K562 (cell line): ENCODE results near the gene ADORA3. TPM values are rescaled to one million over a fixed set of nuclear protein-coding genes. Genes with fewer than 3 reads are reported as not detected.

Experiments
- ASH1L ChIP-seq: fragments of 450-650 bp; IDR thresholded peaks from 2 replicates; pipeline ENCODE4 v1.6.1; 2018; ENCODE audit warnings: borderline replicate concordance, mild to moderate bottlenecking, low read depth; ENCODE audit not compliant: partially characterized antibody
- ATF3 ChIP-seq, 2 experiments: fragments of 450-650 bp in 1 of 2; sonication (generic) in 1 of 2; formaldehyde crosslinking in 1 of 2; IDR thresholded peaks in 1 of 2; conservative IDR thresholded peaks in 1 of 2; 2 replicates each; pipeline versions ENCODE4 v1.6.1 to v1.8.1; 2016 to 2023; ENCODE audit warnings: mild to moderate bottlenecking in 2 of 2, moderate library complexity in 2 of 2, inconsistent platforms in 1 of 2, missing genetic modification reagents in 1 of 2
- BRD9 ChIP-seq: fragments of 450-650 bp; IDR thresholded peaks from 2 replicates; pipeline ENCODE4 v1.6.1; 2018; ENCODE audit warnings: low read depth; ENCODE audit not compliant: partially characterized antibody
- CBX2 ChIP-seq: fragments of 200-600 bp; sonication (generic); IDR thresholded peaks from one replicate; pipeline ENCODE4 v1.6.1; 2012; ENCODE audit warnings: mild to moderate bottlenecking, low read length, inconsistent platforms; ENCODE audit not compliant: insufficient read depth, poor library complexity, severe bottlenecking
- CSDE1 ChIP-seq, 2 experiments: fragments of 450-650 bp; IDR thresholded peaks; 2 replicates each; pipeline ENCODE4 v1.6.1; 2016; ENCODE audit warnings: mild to moderate bottlenecking in 1 of 2
- EHMT2 ChIP-seq: fragments of 450-650 bp; IDR thresholded peaks from 2 replicates; pipeline ENCODE4 v1.6.1; 2018; ENCODE audit warnings: antibody characterized with exemption
- KLF6 ChIP-seq: fragments of 250-450 bp; sonication (Bioruptor Pico); IDR thresholded peaks from 2 replicates; pipeline ENCODE4 v1.4.0; 2020; ENCODE audit warnings: mild to moderate bottlenecking, moderate library complexity, borderline replicate concordance
- MAZ ChIP-seq, 2 experiments: fragments of 450-650 bp in 1 of 2; sonication (generic) in 1 of 2; formaldehyde crosslinking; IDR thresholded peaks in 1 of 2; conservative IDR thresholded peaks in 1 of 2; 2 replicates each; pipeline versions ENCODE4 v1.4.0 to v1.5.0; 2020; ENCODE audit warnings: mild to moderate bottlenecking in 1 of 2, missing genetic modification reagents in 1 of 2
- NR1H2 ChIP-seq: sonication (generic); formaldehyde crosslinking; IDR thresholded peaks from 2 replicates; pipeline ENCODE4 v1.4.0; 2020; ENCODE audit warnings: mild to moderate bottlenecking, missing genetic modification reagents
- PRPF4 ChIP-seq: fragments of 200-400 bp; formaldehyde crosslinking; IDR thresholded peaks from one replicate; pipeline ENCODE4 v1.6.1; 2017; ENCODE audit warnings: low read length, low read depth, mild to moderate bottlenecking; ENCODE audit not compliant: insufficient read depth, poor library complexity, severe bottlenecking
- RBM39 ChIP-seq: fragments of 200-400 bp; formaldehyde crosslinking; optimal IDR thresholded peaks from 2 replicates; pipeline ENCODE3; 2018; ENCODE audit warnings: low read depth, low read length
- TRIM28 ChIP-seq: fragments of 450-650 bp; IDR thresholded peaks from 2 replicates; pipeline ENCODE4 v1.6.1; 2017
- ZNF280A ChIP-seq: fragments of 450-650 bp; IDR thresholded peaks from 2 replicates; pipeline ENCODE4 v1.6.1; 2018; ENCODE audit warnings: mild to moderate bottlenecking, low read depth; ENCODE audit not compliant: partially characterized antibody
- polyA plus RNA-seq, 8 experiments: library from polyadenylated mRNA; depleted of rRNA in 4 of 8; stranded (reverse) in 5 of 8; unstranded in 3 of 8; fragments of >200 nt; fragmentation: Nextera tagmentation in 2 of 8; fragmentation: Illumina TruSeq in 1 of 8; extraction: Ambion mirVana in 2 of 8; extraction: Trizol in 1 of 8; gene quantifications; 2 replicates each; pipeline versions ENCODE4 v1.2.1 to v1.2.3, GENCODE V29; 2011 to 2014; ENCODE audit warnings: inconsistent platforms in 1 of 8, missing spikeins in 1 of 8
- total RNA-seq, 7 experiments: library from RNA; depleted of rRNA in 6 of 7; stranded (reverse); fragments of >200 nt in 6 of 7; fragmentation: Illumina TruSeq in 2 of 7; extraction: Trizol in 2 of 7; gene quantifications; 2 replicates each; pipeline versions ENCODE4 v1.2.1 to v1.2.3, GENCODE V29; 2011 to 2021; ENCODE audit warnings: low replicate concordance in 1 of 7
- TF ChIP-seq, protein P1 (sequence below), 2 experiments: fragments of 450-650 bp; formaldehyde crosslinking in 1 of 2; IDR thresholded peaks; 2 replicates each; pipeline versions ENCODE4 v1.4.0 to v1.6.1; 2014 to 2020; ENCODE audit warnings: mild to moderate bottlenecking in 2 of 2, borderline replicate concordance in 1 of 2, low read depth in 1 of 2

The ADORA3 gene
- total and polyA plus RNA-seq, 9 of the 15 experiments (the other 6 are each of a cell fraction or from before 2014, with no cell fraction given) = 0.09 to 0.35 (median 0.16) TPM; not detected in 3

- TF ChIP-seq, protein P1, sequence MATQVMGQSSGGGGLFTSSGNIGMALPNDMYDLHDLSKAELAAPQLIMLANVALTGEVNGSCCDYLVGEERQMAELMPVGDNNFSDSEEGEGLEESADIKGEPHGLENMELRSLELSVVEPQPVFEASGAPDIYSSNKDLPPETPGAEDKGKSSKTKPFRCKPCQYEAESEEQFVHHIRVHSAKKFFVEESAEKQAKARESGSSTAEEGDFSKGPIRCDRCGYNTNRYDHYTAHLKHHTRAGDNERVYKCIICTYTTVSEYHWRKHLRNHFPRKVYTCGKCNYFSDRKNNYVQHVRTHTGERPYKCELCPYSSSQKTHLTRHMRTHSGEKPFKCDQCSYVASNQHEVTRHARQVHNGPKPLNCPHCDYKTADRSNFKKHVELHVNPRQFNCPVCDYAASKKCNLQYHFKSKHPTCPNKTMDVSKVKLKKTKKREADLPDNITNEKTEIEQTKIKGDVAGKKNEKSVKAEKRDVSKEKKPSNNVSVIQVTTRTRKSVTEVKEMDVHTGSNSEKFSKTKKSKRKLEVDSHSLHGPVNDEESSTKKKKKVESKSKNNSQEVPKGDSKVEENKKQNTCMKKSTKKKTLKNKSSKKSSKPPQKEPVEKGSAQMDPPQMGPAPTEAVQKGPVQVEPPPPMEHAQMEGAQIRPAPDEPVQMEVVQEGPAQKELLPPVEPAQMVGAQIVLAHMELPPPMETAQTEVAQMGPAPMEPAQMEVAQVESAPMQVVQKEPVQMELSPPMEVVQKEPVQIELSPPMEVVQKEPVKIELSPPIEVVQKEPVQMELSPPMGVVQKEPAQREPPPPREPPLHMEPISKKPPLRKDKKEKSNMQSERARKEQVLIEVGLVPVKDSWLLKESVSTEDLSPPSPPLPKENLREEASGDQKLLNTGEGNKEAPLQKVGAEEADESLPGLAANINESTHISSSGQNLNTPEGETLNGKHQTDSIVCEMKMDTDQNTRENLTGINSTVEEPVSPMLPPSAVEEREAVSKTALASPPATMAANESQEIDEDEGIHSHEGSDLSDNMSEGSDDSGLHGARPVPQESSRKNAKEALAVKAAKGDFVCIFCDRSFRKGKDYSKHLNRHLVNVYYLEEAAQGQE (IDR thresholded peaks at IDR 0.05; ENCODE audit: borderline replicate concordance) = no peak
- TF ChIP-seq, protein P1 (CRISPR knock-in tag; IDR thresholded peaks at IDR 0.05; ENCODE audit: low read depth) = no peak
- no peak for TF ChIP-seq ZNF280A
- TF ChIP-seq PRPF4 = no peak
- TF ChIP-seq BRD9 = no peak
- TF ChIP-seq CSDE1 (IDR thresholded peaks at IDR 0.05) = no peak
- TF ChIP-seq RBM39 = no peak
- TF ChIP-seq EHMT2 = no peak
- TF ChIP-seq ASH1L = no peak
- peak; percentile 66; the same call in 1 of the 2 replicates for TF ChIP-seq ATF3 (IDR thresholded peaks at IDR 0.05)
- no peak for TF ChIP-seq ATF3 (CRISPR knock-in tag; conservative IDR thresholded peaks at IDR 0.05)
- TF ChIP-seq KLF6 = peak; percentile 94; the same call in 1 of the 2 replicates
- TF ChIP-seq CBX2 = no peak
- no peak for TF ChIP-seq TRIM28
- no peak for TF ChIP-seq NR1H2
- peak in 1 of 2 experiments; percentile 64; a peak in 1 of 4 replicates for TF ChIP-seq MAZ (CRISPR knock-in tag; conservative IDR thresholded peaks at IDR 0.05 in 1 of 2, IDR thresholded peaks at IDR 0.05 in 1 of 2)
Observed at GRCh38 chr1:111503585-111504060, at the start of gene ADORA3, which contains the start of gene TMIGD3 (continued).
